SK-N-SH (cell line): Measurements from ENCODE around the gene FBN1. TPM values are rescaled to one million over a fixed set of nuclear protein-coding genes. Genes with fewer than 3 reads are reported as not detected.

Experiments
- CTCF ChIA-PET: fragments of 300-600, 350-600 bp; formaldehyde crosslinking; extraction: SDS; loops from one replicate; lab custom pipeline; 2021; lab: Yijun Ruan, JAX
- POLR2A ChIA-PET: fragments of 350-600 bp; sonication (Branson Sonifier 250); formaldehyde crosslinking; extraction: SDS; loops from one replicate; lab custom pipeline; 2020; ENCODE audit warnings: antibody characterized with exemption, inconsistent platforms; lab: Yijun Ruan, JAX
- DNase-seq: peaks from one replicate; pipeline ENCODE4 v3.0.0; 2012
- H2AFZ ChIP-seq: fragments of 200-600 bp; sonication (generic); 2 replicates; pipeline ENCODE4 v1.8.1; 2016; ENCODE audit warnings: antibody characterized with exemption, mild to moderate bottlenecking, low read depth
- H3F3A ChIP-seq: fragments of 200-600 bp; sonication (generic); replicated peaks from 2 replicates; pipeline ENCODE3; 2016; ENCODE audit warnings: antibody characterized with exemption, mild to moderate bottlenecking; ENCODE audit not compliant: insufficient read depth
- H3K27ac ChIP-seq, 2 experiments: fragments of 200-500 bp in 1 of 2; fragments of 200-600 bp in 1 of 2; sonication (Bioruptor generic) in 1 of 2; sonication (generic), shearing (Covaris generic) in 1 of 2; 2 replicates each; pipeline versions ENCODE4 v1.5.1 to v1.6.1; 2014 to 2016; ENCODE audit warnings: low read depth in 2 of 2, inconsistent platforms in 1 of 2, low read length in 1 of 2, mild to moderate bottlenecking in 1 of 2, mixed read lengths in 1 of 2
- H3K27me3 ChIP-seq: fragments of 200-600 bp; sonication (generic), shearing (Covaris generic); 2 replicates; pipeline ENCODE4 v1.6.1; 2016; ENCODE audit warnings: mixed run types; ENCODE audit not compliant: insufficient read depth
- H3K36me3 ChIP-seq, 2 experiments: fragments of 200-500 bp in 1 of 2; fragments of 200-600 bp in 1 of 2; sonication (Bioruptor generic) in 1 of 2; sonication (generic) in 1 of 2; replicated peaks in 1 of 2; 2 replicates each; pipeline versions ENCODE3 to v1.5.1; 2014 to 2016; ENCODE audit warnings: low read length in 1 of 2, mild to moderate bottlenecking in 1 of 2; ENCODE audit not compliant: insufficient read depth in 2 of 2, control insufficient read depth in 1 of 2
- H3K4me1 ChIP-seq, 2 experiments: fragments of 200-500 bp in 1 of 2; fragments of 200-600 bp in 1 of 2; sonication (Bioruptor generic) in 1 of 2; sonication (generic), shearing (Covaris generic) in 1 of 2; 2 replicates each; pipeline versions ENCODE4 v1.5.1 to v1.6.1; 2014 to 2016; ENCODE audit warnings: low read depth in 1 of 2, low read length in 1 of 2, mixed run types in 1 of 2; ENCODE audit not compliant: insufficient read depth in 2 of 2, control insufficient read depth in 1 of 2
- H3K4me2 ChIP-seq: fragments of 200-600 bp; sonication (generic), shearing (Covaris generic); 2 replicates; pipeline ENCODE4 v1.6.1; 2017; ENCODE audit warnings: mixed run types
- H3K4me3 ChIP-seq, 2 experiments: fragments of 200-500 bp in 1 of 2; fragments of 200-600 bp in 1 of 2; sonication (Bioruptor generic) in 1 of 2; sonication (generic), shearing (Covaris generic) in 1 of 2; 2 replicates each; pipeline versions ENCODE4 v1.5.1 to v1.8.1; 2014 to 2016; ENCODE audit warnings: low read depth in 2 of 2, inconsistent platforms in 1 of 2, low read length in 1 of 2, mild to moderate bottlenecking in 1 of 2, mixed read lengths in 1 of 2, moderate library complexity in 1 of 2
- H3K79me2 ChIP-seq: fragments of 200-600 bp; sonication (generic); 2 replicates; pipeline ENCODE4 v1.8.1; 2017; ENCODE audit warnings: mild to moderate bottlenecking; ENCODE audit not compliant: insufficient read depth
- H3K9ac ChIP-seq: fragments of 200-600 bp; sonication (generic); 2 replicates; pipeline ENCODE4 v1.6.1; 2017; ENCODE audit warnings: mixed run types
- H3K9me2 ChIP-seq: fragments of 200-600 bp; sonication (generic); 2 replicates; pipeline ENCODE4 v1.6.1; 2017; ENCODE audit warnings: mixed run types
- H3K9me3 ChIP-seq: fragments of 200-600 bp; sonication (generic); 2 replicates; pipeline ENCODE4 v1.6.1; 2017; ENCODE audit warnings: mixed run types, mild to moderate bottlenecking, moderate library complexity
- H4K20me1 ChIP-seq: fragments of 200-600 bp; sonication (generic); 2 replicates; pipeline ENCODE4 v1.6.1; 2017; ENCODE audit warnings: mild to moderate bottlenecking, mixed run types; ENCODE audit not compliant: insufficient read depth
- CTCF ChIP-seq: fragments of 200-600 bp; sonication (generic); IDR thresholded peaks from 2 replicates; pipeline ENCODE4 v1.6.1; 2017; ENCODE audit warnings: antibody characterized with exemption, mild to moderate bottlenecking, moderate library complexity
- EP300 ChIP-seq, 2 experiments: IDR thresholded peaks; 2 replicates each; pipeline versions ENCODE4 v1.4.0 to v1.6.1; 2012; ENCODE audit warnings: borderline replicate concordance in 1 of 2, low read depth in 1 of 2, low read length in 1 of 2
- EZH2phosphoT487 ChIP-seq: fragments of 200-600 bp; sonication (generic); IDR thresholded peaks from 2 replicates; pipeline ENCODE4 v1.6.1; 2017; ENCODE audit warnings: low read depth, mixed run types, mild to moderate bottlenecking, antibody characterized with exemption, moderate library complexity, borderline replicate concordance
- FOSL2 ChIP-seq: IDR thresholded peaks from 2 replicates; pipeline ENCODE4 v1.4.0; 2012; ENCODE audit warnings: low read depth, mild to moderate bottlenecking, moderate library complexity, borderline replicate concordance
- FOXJ3 ChIP-seq: sonication (generic); formaldehyde crosslinking; IDR thresholded peaks from 2 replicates; pipeline ENCODE4 v1.5.1; 2020; ENCODE audit warnings: mild to moderate bottlenecking, missing genetic modification reagents
- FOXM1 ChIP-seq: IDR thresholded peaks from 2 replicates; pipeline ENCODE4 v1.4.0; 2012; ENCODE audit warnings: low read depth, mild to moderate bottlenecking
- GATA2 ChIP-seq: sonication (generic); formaldehyde crosslinking; IDR thresholded peaks from 2 replicates; pipeline ENCODE4 v1.5.0; 2020; ENCODE audit warnings: mild to moderate bottlenecking, missing genetic modification reagents
- JUND ChIP-seq: IDR thresholded peaks from 2 replicates; pipeline ENCODE4 v1.4.0; 2012
- MAX ChIP-seq: IDR thresholded peaks from 2 replicates; pipeline ENCODE4 v1.4.0; 2012; ENCODE audit warnings: low read depth
- MEF2A ChIP-seq: IDR thresholded peaks from 2 replicates; pipeline ENCODE4 v1.4.0; 2012; ENCODE audit warnings: low read depth, borderline replicate concordance
- NFIC ChIP-seq: IDR thresholded peaks from 2 replicates; pipeline ENCODE4 v1.4.0; 2012; ENCODE audit warnings: borderline replicate concordance
- RAD21 ChIP-seq: IDR thresholded peaks from 2 replicates; pipeline ENCODE4 v1.6.1; 2012; ENCODE audit warnings: mild to moderate bottlenecking, low read length
- RCOR1 ChIP-seq: fragments of 150-350 bp; IDR thresholded peaks from 2 replicates; pipeline ENCODE4 v1.6.1; 2017; ENCODE audit warnings: antibody characterized with exemption, low read length
- RFX5 ChIP-seq: IDR thresholded peaks from 2 replicates; pipeline ENCODE4 v1.6.1; 2012; ENCODE audit warnings: mild to moderate bottlenecking, improper control_type of control experiment, low read length
- RXRA ChIP-seq: IDR thresholded peaks from 2 replicates; pipeline ENCODE4 v1.4.0; 2012; ENCODE audit warnings: low read depth, mild to moderate bottlenecking, borderline replicate concordance
- SIN3A ChIP-seq: IDR thresholded peaks from 2 replicates; pipeline ENCODE4 v1.6.1; 2012; ENCODE audit warnings: low read depth, mild to moderate bottlenecking, low read length, moderate library complexity, borderline replicate concordance
- SMC3 ChIP-seq: IDR thresholded peaks from 2 replicates; pipeline ENCODE4 v1.6.1; 2012; ENCODE audit warnings: low read depth, low read length, improper control_type of control experiment
- TAF1 ChIP-seq: IDR thresholded peaks from 2 replicates; pipeline ENCODE4 v1.6.1; 2012; ENCODE audit warnings: low read depth, mild to moderate bottlenecking, low read length, moderate library complexity, borderline replicate concordance
- TEAD4 ChIP-seq: IDR thresholded peaks from 2 replicates; pipeline ENCODE4 v1.4.0; 2012; ENCODE audit warnings: mild to moderate bottlenecking, borderline replicate concordance; ENCODE audit not compliant: insufficient read depth
- YY1 ChIP-seq: IDR thresholded peaks from 2 replicates; pipeline ENCODE4 v1.4.0; 2012; ENCODE audit warnings: low read depth, mild to moderate bottlenecking
- ZBTB33 ChIP-seq: IDR thresholded peaks from 2 replicates; pipeline ENCODE4 v1.4.0; 2012; ENCODE audit warnings: low read depth, borderline replicate concordance
- WGBS: methylation state at CpG from one replicate; pipeline ENCODE4 v1.1.6; 2017; ENCODE audit warnings: low lambda C conversion rate; 5-methylcytosine and 5-hydroxymethylcytosine counted together
- polyA plus RNA-seq, 3 experiments: library from polyadenylated mRNA; depleted of rRNA; stranded (reverse); fragments of >200 nt; gene quantifications; 2 replicates each; pipeline ENCODE4 v1.2.3, GENCODE V29; 2012
- TF ChIP-seq, protein P1 (sequence below): fragments of 150-350 bp; IDR thresholded peaks from 2 replicates; pipeline ENCODE4 v1.6.1; 2017; ENCODE audit warnings: antibody characterized with exemption, low read length, low read depth, borderline replicate concordance

Gene FBN1
- polyA plus RNA-seq, 1 of the 3 experiments (the other 2 are of a cell fraction), result 248 TPM

- Histone ChIP-seq H3K9ac (peak overlapping the region; percentile 43; the same call in 1 of the 2 replicates), H3K36me3 (peaks cover 87 to 90% of the 10 kb centered on the region in 2 experiments), H3K9me2 (no peaks in the 10 kb centered on the region), H3K4me1 (peaks cover 0 to 29% of the 10 kb centered on the region in 2 experiments), H3K9me3 (no peaks in the 10 kb centered on the region), H3K79me2 (peaks cover 28% of the 10 kb centered on the region; the same call in 1 of the 2 replicates), H2AFZ (no peak overlapping the region), H3K27ac (peak overlapping the region; percentile 86 to 95; a peak in 3 of 4 replicates), H4K20me1 (no peaks in the 10 kb centered on the region), H3K4me2 (peak overlapping the region; percentile 13; the same call in 1 of the 2 replicates), H3K27me3 (no peaks in the 10 kb centered on the region), H3F3A (peaks cover 60% of the 10 kb centered on the region)
- ChIA-PET CTCF (interaction anchor here (1.3 to 2.4 kb wide), 3 partner anchors 14 to 15 kb away, joined by 4 to 5 read pairs (median 5); no protein-coding TSS in a partner anchor), POLR2A (no interaction called here)
- DNase-seq, result no peak
- WGBS, result 70% methylated on average over 4 of the region's 4 CpGs
- no peak for TF ChIP-seq TAF1
- no peak for TF ChIP-seq RFX5
- 0 out of 2 replicates have a peak, but pooled peaks have one; percentile 3 for TF ChIP-seq SIN3A
- TF ChIP-seq, all 33 proteins: peak for 1
- no peak overlapping the region for H3K4me3 ChIP-seq
Observed at GRCh38 chr15:48493763-48494225, 151.7 kb downstream of the FBN1 start.

DNA sequence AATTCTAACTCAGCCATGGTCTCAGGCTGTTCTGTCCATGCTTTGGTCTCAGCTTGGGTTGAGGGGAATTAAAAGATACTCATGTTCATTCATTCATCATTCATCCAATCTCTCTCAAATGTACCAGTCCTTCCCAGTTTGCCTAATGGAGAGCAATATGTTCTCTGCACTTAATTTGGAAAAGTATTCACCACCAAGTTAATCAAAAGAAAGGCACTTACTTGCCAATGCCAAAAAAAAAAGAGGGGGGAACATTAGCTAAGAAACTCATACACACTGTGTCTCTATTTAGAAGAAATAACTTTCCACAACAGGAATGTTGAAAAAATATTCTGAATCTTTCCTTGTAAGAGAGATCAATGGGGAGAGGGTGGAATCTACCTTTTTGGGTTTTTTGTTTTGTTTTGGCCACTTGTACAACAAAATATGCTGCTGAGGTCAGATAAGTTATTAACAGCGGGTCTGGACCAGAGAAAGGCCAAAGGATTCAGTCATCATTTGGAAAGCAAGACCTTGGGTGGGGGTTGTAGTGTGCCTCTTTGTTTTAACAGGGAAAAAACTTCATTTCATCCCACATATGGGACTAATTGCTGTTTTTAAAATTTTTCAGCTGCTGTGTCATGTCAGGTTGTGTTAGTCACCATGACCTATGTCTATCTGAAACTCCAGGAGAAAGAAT, 152.3 kb downstream of the FBN1 start:
- no peak for DNase-seq
- H3K27ac ChIP-seq, result peak overlapping the region; percentile 86 to 95; a peak in 3 of 4 replicates
- peaks cover 0 to 29% of the 10 kb centered on the region in 2 experiments for H3K4me1 ChIP-seq
- CTCF ChIA-PET, result interaction anchor here (0.7 to 2.4 kb wide), 3 partner anchors 14 to 73 kb away, joined by 3 to 5 read pairs (median 3); no protein-coding TSS in a partner anchor
- H4K20me1 ChIP-seq, result no peaks in the 10 kb centered on the region
- WGBS, result 22% methylated on average over 1 of the region's 1 CpG
- peak overlapping the region; percentile 56 for H3K4me2 ChIP-seq
- H3K79me2 ChIP-seq, result peaks cover 25% of the 10 kb centered on the region; the same call in 1 of the 2 replicates
- H3K27me3 ChIP-seq, result no peaks in the 10 kb centered on the region
- POLR2A ChIA-PET, result no interaction called here
- peak overlapping the region; percentile 43; the same call in 1 of the 2 replicates for H3K9ac ChIP-seq
- H2AFZ ChIP-seq, result no peak overlapping the region
- no peak overlapping the region for H3K4me3 ChIP-seq
- no peaks in the 10 kb centered on the region for H3K9me2 ChIP-seq
- peaks cover 88 to 90% of the 10 kb centered on the region in 2 experiments for H3K36me3 ChIP-seq
- no peaks in the 10 kb centered on the region for H3K9me3 ChIP-seq
- H3F3A ChIP-seq, result peaks cover 59% of the 10 kb centered on the region
- TF ChIP-seq TEAD4, result peak; percentile 84
- no peak for TF ChIP-seq RAD21
- TF ChIP-seq EP300 (IDR thresholded peaks at IDR 0.05; ENCODE audit: borderline replicate concordance in 1 of 2, low read depth in 1 of 2, low read length in 1 of 2), result peak; percentile 53 to 96
- TF ChIP-seq, protein P1, sequence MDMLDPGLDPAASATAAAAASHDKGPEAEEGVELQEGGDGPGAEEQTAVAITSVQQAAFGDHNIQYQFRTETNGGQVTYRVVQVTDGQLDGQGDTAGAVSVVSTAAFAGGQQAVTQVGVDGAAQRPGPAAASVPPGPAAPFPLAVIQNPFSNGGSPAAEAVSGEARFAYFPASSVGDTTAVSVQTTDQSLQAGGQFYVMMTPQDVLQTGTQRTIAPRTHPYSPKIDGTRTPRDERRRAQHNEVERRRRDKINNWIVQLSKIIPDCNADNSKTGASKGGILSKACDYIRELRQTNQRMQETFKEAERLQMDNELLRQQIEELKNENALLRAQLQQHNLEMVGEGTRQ, result no peak
- TF ChIP-seq FOSL2, result peak; percentile 92
- TF ChIP-seq MAX, result no peak
- no peak for TF ChIP-seq GATA2 (CRISPR knock-in tag)
- no peak for TF ChIP-seq YY1
- peak; percentile 92 for TF ChIP-seq JUND
- TF ChIP-seq RXRA, result peak; percentile 77; the same call in 1 of the 2 replicates
- no peak for TF ChIP-seq SMC3
- peak; percentile 81 for TF ChIP-seq NFIC
- no peak for TF ChIP-seq CTCF
- no peak for TF ChIP-seq RCOR1
- peak; percentile 74 for TF ChIP-seq MEF2A
- TF ChIP-seq EZH2phosphoT487, result no peak
- no peak for TF ChIP-seq RFX5
- TF ChIP-seq ZBTB33, result peak; percentile 48; the same call in 1 of the 2 replicates
- TF ChIP-seq FOXJ3 (CRISPR knock-in tag), result no peak
- peak; percentile 83 for TF ChIP-seq FOXM1
